Right forelimb (tissue), 1 donor: ENCODE measurements around the gene OR4A47.
"Not testable (repeated sequence)": the region's sequence is repeated elsewhere in the genome, so short reads cannot be mapped to it uniquely, and the experiment has no call there.

ENCODE experiments used
- DNase-seq: peaks from one replicate; pipeline ENCODE4 v3.0.0-alpha.2; 2018

OR4A47 gene, protein sequence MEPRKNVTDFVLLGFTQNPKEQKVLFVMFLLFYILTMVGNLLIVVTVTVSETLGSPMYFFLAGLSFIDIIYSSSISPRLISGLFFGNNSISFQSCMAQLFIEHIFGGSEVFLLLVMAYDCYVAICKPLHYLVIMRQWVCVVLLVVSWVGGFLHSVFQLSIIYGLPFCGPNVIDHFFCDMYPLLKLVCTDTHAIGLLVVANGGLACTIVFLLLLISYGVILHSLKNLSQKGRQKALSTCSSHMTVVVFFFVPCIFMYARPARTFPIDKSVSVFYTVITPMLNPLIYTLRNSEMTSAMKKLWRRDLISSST

DNA sequence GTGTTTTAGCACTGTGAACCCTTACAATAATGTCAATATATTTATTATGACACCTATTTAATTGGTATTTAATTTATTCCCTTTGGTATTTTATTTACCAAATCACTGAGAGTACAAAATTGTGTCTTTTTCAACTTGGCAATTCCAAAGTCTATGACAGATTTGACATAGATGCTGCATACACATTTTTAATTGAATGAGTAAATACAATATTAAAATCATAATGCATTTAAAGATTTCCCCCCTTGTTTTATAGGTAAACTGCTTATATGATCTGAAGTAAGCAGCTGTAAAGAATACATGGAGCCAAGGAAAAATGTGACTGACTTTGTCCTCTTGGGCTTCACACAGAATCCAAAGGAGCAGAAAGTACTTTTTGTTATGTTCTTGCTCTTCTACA lies at the start of gene OR4A47:
OR4A47 (plus strand) TSS at position 301 of the 400 bp plus-strand sequence; CDS start at position 301, 0 bp downstream.
- not testable (repeated sequence) for DNase-seq

DNA sequence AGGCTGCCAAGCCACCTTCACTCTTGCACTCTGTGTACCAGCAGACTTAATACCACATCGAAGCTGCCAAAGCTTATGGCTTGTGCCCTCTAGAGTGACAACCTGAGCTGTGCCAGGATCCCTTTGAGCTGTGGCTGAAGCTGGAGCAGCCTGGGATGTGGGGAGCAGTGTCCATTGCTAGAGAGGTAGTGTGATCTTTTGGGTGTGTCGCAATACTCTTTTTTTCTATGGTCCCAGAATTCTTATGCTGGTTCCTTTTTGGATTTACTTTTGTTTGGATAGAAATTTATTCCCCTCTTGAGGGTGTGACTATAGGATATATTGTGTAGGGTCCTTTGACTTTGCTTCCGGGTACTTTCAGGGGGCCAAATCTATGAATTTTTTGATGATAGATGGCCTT lies 32.7 kb upstream of the OR4A47 start:
- DNase-seq, result not testable (repeated sequence)

DNA sequence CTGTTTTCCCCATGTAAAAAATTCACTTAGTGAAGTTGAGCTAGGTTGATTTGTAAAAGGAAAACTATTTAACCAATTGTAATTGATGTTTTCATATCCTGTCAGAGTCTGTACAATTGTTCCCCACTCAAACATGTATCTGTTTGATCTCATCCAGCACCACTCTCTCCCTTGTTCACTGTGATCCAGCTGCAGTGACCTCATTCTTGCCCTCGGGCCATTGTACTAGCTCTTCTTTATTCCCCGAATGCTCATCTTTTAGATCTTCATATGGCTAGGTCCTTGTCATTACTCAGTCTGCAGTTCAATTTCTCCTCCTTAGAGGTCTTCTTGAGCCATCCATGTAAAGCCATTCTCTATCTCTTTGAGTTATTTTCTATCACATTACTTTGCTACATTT lies 14.6 kb upstream of the OR4A47 start:
- DNase-seq, result not testable (repeated sequence)

DNA sequence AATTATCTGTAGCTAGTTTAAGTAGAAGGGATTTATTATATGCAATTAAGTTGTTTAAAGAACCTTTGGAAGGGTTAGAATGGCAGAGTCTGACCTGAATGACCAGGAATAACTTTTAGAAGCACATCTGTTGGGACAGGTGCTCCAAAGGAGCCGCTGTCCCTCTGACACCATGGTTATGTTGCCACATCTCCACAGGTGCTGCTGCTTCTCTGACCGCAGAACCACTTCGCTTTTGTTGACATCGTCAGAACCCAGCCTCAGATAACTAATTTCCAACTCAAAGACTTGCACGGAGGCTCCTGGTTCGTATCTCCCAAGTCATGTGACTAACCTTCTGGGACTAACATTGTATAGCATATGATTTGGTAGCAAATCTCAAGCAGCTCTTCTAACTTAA lies 13.9 kb upstream of the OR4A47 start:
- DNase-seq, result not testable (repeated sequence)

DNA sequence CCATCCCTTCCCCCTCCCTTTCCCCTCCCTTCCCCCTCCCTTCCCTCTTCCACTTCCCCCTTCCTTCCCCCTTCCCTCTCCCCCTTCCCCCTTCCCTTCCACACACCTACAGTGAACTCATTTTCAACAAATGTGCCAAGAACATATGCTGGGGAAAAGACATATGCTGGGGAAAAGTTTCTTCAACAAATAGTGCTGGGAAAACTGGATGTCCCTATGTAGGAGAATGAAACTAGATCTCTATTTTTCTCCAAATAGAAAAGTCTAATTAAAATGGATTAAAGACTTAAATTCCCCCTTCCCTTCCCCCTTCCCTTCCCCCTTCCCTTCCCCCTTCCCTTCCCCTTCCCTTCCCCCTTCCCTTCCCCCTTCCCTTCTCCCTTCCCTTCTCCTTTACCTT lies 17.6 kb downstream of the OR4A47 start:
- DNase-seq, result not testable (repeated sequence)

DNA sequence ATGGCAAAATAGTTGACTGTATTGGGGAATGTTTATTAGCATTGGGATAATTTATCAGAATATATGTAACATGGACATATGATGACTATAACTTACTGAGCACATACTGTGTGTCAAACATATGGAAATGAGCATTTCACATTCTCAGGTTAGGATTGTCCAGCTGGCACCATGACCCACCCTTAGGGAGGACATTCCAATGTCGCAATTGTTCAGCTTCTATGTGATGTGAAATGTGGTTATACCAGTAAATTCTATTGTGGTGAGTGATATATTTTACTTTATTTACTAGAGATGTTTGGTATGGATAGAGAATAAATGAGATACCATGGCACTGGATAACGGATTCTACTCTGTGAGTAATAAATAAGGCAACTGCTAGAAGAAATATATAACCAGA lies 50.4 kb downstream of the OR4A47 start:
- no peak for DNase-seq
